Measurements from ENCODE around the gene ZNF641.

ZNF641 gene

GRCh38 chr12:48329199-48329939 lies 21.4 kb downstream of the ZNF641 start:
- Histone ChIP-seq H4K20me1 (ENCODE audit: insufficient read depth, low read length) (no peaks in the 10 kb centered on the region), H3K9ac (ENCODE audit: low read length) (no peak overlapping the region), H3K4me1 (ENCODE audit: low read length) (no peaks in the 10 kb centered on the region), H3K9me2 (replicated peaks; ENCODE audit: insufficient read depth, low read length) (no peaks in the 10 kb centered on the region), H3K36me3 (replicated peaks; ENCODE audit: insufficient read depth, low read length) (no peaks in the 10 kb centered on the region), H3K27ac (ENCODE audit: low read length) (no peak overlapping the region), H3K4me3 (ENCODE audit: low read length) (no peak overlapping the region), H3K79me2 (ENCODE audit: low read length) (no peaks in the 10 kb centered on the region), H3K9me3 (replicated peaks; ENCODE audit: insufficient read depth, low read length) (no peaks in the 10 kb centered on the region), H2AFZ (ENCODE audit: low read length) (no peak overlapping the region), H3K4me2 (ENCODE audit: low read depth, low read length) (no peak overlapping the region), H3K27me3 (replicated peaks; ENCODE audit: insufficient read depth, low read length) (no peaks in the 10 kb centered on the region), H3F3A (ENCODE audit: insufficient read depth, low read length) (no peaks in the 10 kb centered on the region)
- no peak for DNase-seq
- TF ChIP-seq EZH2phosphoT487 (IDR thresholded peaks at IDR 0.05; ENCODE audit: low read length) (no peak), EZH2 (optimal IDR thresholded peaks at IDR 0.05; ENCODE audit: low read depth, low read length) (no peak)
- TF ChIP-seq, protein P1, sequence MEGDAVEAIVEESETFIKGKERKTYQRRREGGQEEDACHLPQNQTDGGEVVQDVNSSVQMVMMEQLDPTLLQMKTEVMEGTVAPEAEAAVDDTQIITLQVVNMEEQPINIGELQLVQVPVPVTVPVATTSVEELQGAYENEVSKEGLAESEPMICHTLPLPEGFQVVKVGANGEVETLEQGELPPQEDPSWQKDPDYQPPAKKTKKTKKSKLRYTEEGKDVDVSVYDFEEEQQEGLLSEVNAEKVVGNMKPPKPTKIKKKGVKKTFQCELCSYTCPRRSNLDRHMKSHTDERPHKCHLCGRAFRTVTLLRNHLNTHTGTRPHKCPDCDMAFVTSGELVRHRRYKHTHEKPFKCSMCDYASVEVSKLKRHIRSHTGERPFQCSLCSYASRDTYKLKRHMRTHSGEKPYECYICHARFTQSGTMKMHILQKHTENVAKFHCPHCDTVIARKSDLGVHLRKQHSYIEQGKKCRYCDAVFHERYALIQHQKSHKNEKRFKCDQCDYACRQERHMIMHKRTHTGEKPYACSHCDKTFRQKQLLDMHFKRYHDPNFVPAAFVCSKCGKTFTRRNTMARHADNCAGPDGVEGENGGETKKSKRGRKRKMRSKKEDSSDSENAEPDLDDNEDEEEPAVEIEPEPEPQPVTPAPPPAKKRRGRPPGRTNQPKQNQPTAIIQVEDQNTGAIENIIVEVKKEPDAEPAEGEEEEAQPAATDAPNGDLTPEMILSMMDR (IDR thresholded peaks at IDR 0.05; ENCODE audit: low read length), result no peak

DNA sequence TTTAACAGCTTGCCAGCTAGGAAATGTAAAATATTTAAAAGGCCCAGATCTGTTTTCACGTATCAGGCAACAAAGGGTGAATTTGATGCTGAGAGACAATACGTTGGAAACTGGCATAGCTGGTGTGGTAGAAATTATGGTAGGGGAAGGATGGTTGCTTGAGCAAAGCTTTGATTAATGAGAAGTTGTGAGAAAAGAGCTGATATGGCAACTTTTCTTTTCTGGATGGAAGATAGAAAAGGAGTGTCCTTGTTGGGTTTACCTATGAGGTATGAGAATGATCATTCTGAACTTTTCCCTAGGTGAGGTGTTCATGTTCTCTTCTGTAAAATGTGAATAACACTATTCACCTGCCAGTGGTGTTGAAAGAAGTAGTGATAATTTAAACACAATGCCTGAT lies 34.2 kb downstream of the ZNF641 start:
- H3F3A ChIP-seq (ENCODE audit: insufficient read depth, low read length), result no peaks in the 10 kb centered on the region
- H3K4me1 ChIP-seq (ENCODE audit: low read length), result no peaks in the 10 kb centered on the region
- no peaks in the 10 kb centered on the region for H3K9me2 ChIP-seq (replicated peaks; ENCODE audit: insufficient read depth, low read length)
- H3K27ac ChIP-seq (ENCODE audit: low read length), result no peak overlapping the region
- H3K4me3 ChIP-seq (ENCODE audit: low read length), result no peak overlapping the region
- H3K4me2 ChIP-seq (ENCODE audit: low read depth, low read length), result no peak overlapping the region
- H3K79me2 ChIP-seq (ENCODE audit: low read length), result no peaks in the 10 kb centered on the region
- no peaks in the 10 kb centered on the region for H3K27me3 ChIP-seq (replicated peaks; ENCODE audit: insufficient read depth, low read length)
- H3K9ac ChIP-seq (ENCODE audit: low read length), result no peak overlapping the region
- H4K20me1 ChIP-seq (ENCODE audit: insufficient read depth, low read length), result no peaks in the 10 kb centered on the region
- H3K36me3 ChIP-seq (replicated peaks; ENCODE audit: insufficient read depth, low read length), result no peaks in the 10 kb centered on the region
- no peak for DNase-seq
- H2AFZ ChIP-seq (ENCODE audit: low read length), result no peak overlapping the region
- H3K9me3 ChIP-seq (replicated peaks; ENCODE audit: insufficient read depth, low read length), result no peaks in the 10 kb centered on the region
- TF ChIP-seq EZH2 (optimal IDR thresholded peaks at IDR 0.05; ENCODE audit: low read depth, low read length) (no peak), EZH2phosphoT487 (IDR thresholded peaks at IDR 0.05; ENCODE audit: low read length) (no peak)
- TF ChIP-seq, protein P1 (IDR thresholded peaks at IDR 0.05; ENCODE audit: low read length), result no peak

- DNase-seq, result no peak
- Histone ChIP-seq H3K9me3 (replicated peaks; ENCODE audit: insufficient read depth, low read length) (no peaks in the 10 kb centered on the region), H3F3A (ENCODE audit: insufficient read depth, low read length) (no peaks in the 10 kb centered on the region), H3K27ac (ENCODE audit: low read length) (no peak overlapping the region), H3K79me2 (ENCODE audit: low read length) (no peaks in the 10 kb centered on the region), H3K4me3 (ENCODE audit: low read length) (no peak overlapping the region), H2AFZ (ENCODE audit: low read length) (no peak overlapping the region), H3K27me3 (replicated peaks; ENCODE audit: insufficient read depth, low read length) (no peaks in the 10 kb centered on the region), H4K20me1 (ENCODE audit: insufficient read depth, low read length) (no peaks in the 10 kb centered on the region), H3K9me2 (replicated peaks; ENCODE audit: insufficient read depth, low read length) (no peaks in the 10 kb centered on the region), H3K9ac (ENCODE audit: low read length) (no peak overlapping the region), H3K4me2 (ENCODE audit: low read depth, low read length) (no peak overlapping the region), H3K4me1 (ENCODE audit: low read length) (no peaks in the 10 kb centered on the region), H3K36me3 (replicated peaks; ENCODE audit: insufficient read depth, low read length) (no peaks in the 10 kb centered on the region)
- TF ChIP-seq EZH2 (optimal IDR thresholded peaks at IDR 0.05; ENCODE audit: low read depth, low read length) (no peak), EZH2phosphoT487 (IDR thresholded peaks at IDR 0.05; ENCODE audit: low read length) (no peak)
- TF ChIP-seq, protein P1 (IDR thresholded peaks at IDR 0.05; ENCODE audit: low read length), result no peak
Observed at GRCh38 chr12:48311313-48311712, 39.4 kb downstream of the ZNF641 start.

Data from MM.1S (cell line).